HCT116 (cell line): ENCODE results near the gene COG8. TPM values are rescaled to one million over a fixed set of nuclear protein-coding genes. Genes with fewer than 3 reads are reported as not detected.

Experiments
- ATAC-seq: fragments of 200-7000 bp; cut with Tn5 transposase; 2 replicates; pipeline ENCODE4 v1.9.1; 2020; ENCODE audit warnings: mild to moderate bottlenecking, moderate library complexity
- BruUV-seq: library from RNA; stranded (reverse); fragments of 400-500 nt; replicated peaks from 2 replicates; lab custom pipeline; 2021; lab: Mats Ljungman, UMichigan
- CTCF ChIA-PET: fragments of 300-600 bp; sonication (Branson Sonifier 250); formaldehyde crosslinking; loops from one replicate; lab custom pipeline; 2021; ENCODE audit warnings: antibody characterized with exemption; lab: Charles Lee
- POLR2A ChIA-PET: fragments of 300-600, 350-600 bp; sonication (Branson Sonifier 250); formaldehyde crosslinking; loops from one replicate; lab custom pipeline; 2021; ENCODE audit warnings: antibody characterized with exemption; lab: Charles Lee
- RAD21 ChIA-PET, 2 experiments: fragments of 300-600 bp; sonication (Branson Sonifier 250); formaldehyde crosslinking; loops; one replicate each; lab custom pipeline; 2023; ENCODE audit warnings: low total read pairs in 2 of 2; ENCODE audit not compliant: uncharacterized antibody in 2 of 2, unreplicated experiment in 2 of 2, low non-redundant PET in 1 of 2; lab: Charles Lee
- DNase-seq: peaks from one replicate; pipeline ENCODE4 v3.0.0-alpha.2; 2010; ENCODE audit warnings: low read depth, low spot score
- H2AFZ ChIP-seq: fragments of 200-600 bp; shearing (Covaris generic), sonication (generic); 2 replicates; pipeline ENCODE4 v1.6.1; 2017; ENCODE audit warnings: low read depth, mixed run types, mixed read lengths, antibody characterized with exemption, low read length; ENCODE audit not compliant: poor library complexity, severe bottlenecking
- H3K27ac ChIP-seq: 2 replicates; pipeline ENCODE4 v1.5.1; 2012; ENCODE audit warnings: low read depth, low read length
- H3K27me3 ChIP-seq: fragments of 200-600 bp; sonication (generic); 2 replicates; pipeline ENCODE4 v1.6.1; 2016; ENCODE audit warnings: mixed run types, low read length, mixed read lengths; ENCODE audit not compliant: insufficient read depth
- H3K36me3 ChIP-seq, 2 experiments: fragments of 200-500 bp in 1 of 2; fragments of 200-600 bp in 1 of 2; sonication (Bioruptor generic) in 1 of 2; sonication (generic) in 1 of 2; 2 replicates each; pipeline versions ENCODE4 v1.5.1 to v1.6.1; 2014 to 2016; ENCODE audit warnings: low read length in 2 of 2, inconsistent platforms in 1 of 2, mixed read lengths in 1 of 2, mixed run types in 1 of 2; ENCODE audit not compliant: insufficient read depth in 2 of 2, control insufficient read depth in 1 of 2
- H3K4me1 ChIP-seq, 2 experiments: fragments of 200-600 bp in 1 of 2; sonication (generic) in 1 of 2; 2 replicates each; pipeline versions ENCODE4 v1.5.1 to v1.6.1; 2012 to 2017; ENCODE audit warnings: low read length in 2 of 2, inconsistent platforms in 1 of 2, mild to moderate bottlenecking in 1 of 2, mixed read lengths in 1 of 2, mixed run types in 1 of 2, moderate library complexity in 1 of 2; ENCODE audit not compliant: insufficient read depth in 2 of 2, control insufficient read depth in 1 of 2
- H3K4me2 ChIP-seq: fragments of 200-600 bp; sonication (generic); 2 replicates; pipeline ENCODE4 v1.6.1; 2017; ENCODE audit warnings: mixed run types, low read length, mixed read lengths
- H3K4me3 ChIP-seq, 2 experiments: fragments of 200-600 bp in 1 of 2; sonication (generic) in 1 of 2; replicated peaks in 1 of 2; 2 replicates each; pipeline ENCODE4 v1.5.1; 2011 to 2016; ENCODE audit warnings: low read length in 2 of 2, control low read depth in 1 of 2, low read depth in 1 of 2, mild to moderate bottlenecking in 1 of 2, mixed read lengths in 1 of 2, mixed run types in 1 of 2
- H3K79me2 ChIP-seq: fragments of 200-600 bp; sonication (generic); 2 replicates; pipeline ENCODE4 v1.6.1; 2017; ENCODE audit warnings: mild to moderate bottlenecking, mixed run types, low read length, moderate library complexity, mixed read lengths; ENCODE audit not compliant: insufficient read depth
- H3K9ac ChIP-seq: fragments of 200-600 bp; sonication (generic); 2 replicates; pipeline ENCODE4 v1.6.1; 2016; ENCODE audit warnings: low read length, mixed read lengths
- H3K9me2 ChIP-seq: fragments of 200-600 bp; sonication (generic), shearing (Covaris generic); 2 replicates; pipeline ENCODE4 v1.6.1; 2017; ENCODE audit warnings: mixed run types, mild to moderate bottlenecking, moderate library complexity; ENCODE audit not compliant: insufficient read depth
- H3K9me3 ChIP-seq, 2 experiments: fragments of 200-500 bp in 1 of 2; fragments of 200-600 bp in 1 of 2; sonication (Bioruptor generic) in 1 of 2; sonication (generic) in 1 of 2; 2 replicates each; pipeline ENCODE4 v1.6.1; 2014 to 2017; ENCODE audit warnings: low read length in 2 of 2, mixed read lengths in 2 of 2, inconsistent platforms in 1 of 2, low read depth in 1 of 2, mild to moderate bottlenecking in 1 of 2, mixed run types in 1 of 2, moderate library complexity in 1 of 2; ENCODE audit not compliant: control insufficient read depth in 1 of 2, insufficient read depth in 1 of 2
- H4K20me1 ChIP-seq: fragments of 200-600 bp; sonication (generic), shearing (Covaris generic); 2 replicates; pipeline ENCODE4 v1.6.1; 2017; ENCODE audit warnings: mixed run types, mild to moderate bottlenecking, moderate library complexity; ENCODE audit not compliant: insufficient read depth
- ATF3 ChIP-seq: IDR thresholded peaks from 2 replicates; pipeline ENCODE4 v1.6.1; 2012
- CBX3 ChIP-seq: IDR thresholded peaks from 2 replicates; pipeline ENCODE4 v1.6.1; 2012; ENCODE audit warnings: low read depth
- CEBPB ChIP-seq: IDR thresholded peaks from 2 replicates; pipeline ENCODE4 v1.6.1; 2012; ENCODE audit warnings: low read depth
- EGR1 ChIP-seq: IDR thresholded peaks from 2 replicates; pipeline ENCODE4 v1.6.1; 2012; ENCODE audit warnings: low read depth
- ELF1 ChIP-seq: IDR thresholded peaks from 2 replicates; pipeline ENCODE4 v1.6.1; 2012; ENCODE audit warnings: low read depth, borderline replicate concordance
- EZH2 ChIP-seq: fragments of 200-600 bp; sonication (generic); IDR thresholded peaks from 2 replicates; pipeline ENCODE4 v1.6.1; 2017; ENCODE audit warnings: antibody characterized with exemption, mixed run types
- EZH2phosphoT487 ChIP-seq: fragments of 200-600 bp; IDR thresholded peaks from 2 replicates; pipeline ENCODE4 v1.6.1; 2018; ENCODE audit warnings: antibody characterized with exemption, borderline replicate concordance
- JUND ChIP-seq: IDR thresholded peaks from 2 replicates; pipeline ENCODE4 v1.6.1; 2012
- POLR2A ChIP-seq: IDR thresholded peaks from 2 replicates; pipeline ENCODE4 v1.7.0; 2011; ENCODE audit warnings: borderline replicate concordance; ENCODE audit not compliant: insufficient read depth, insufficient read length; ENCODE audit errors: extremely low read depth
- POLR2AphosphoS5 ChIP-seq: IDR thresholded peaks from 2 replicates; pipeline ENCODE4 v1.6.1; 2011; ENCODE audit warnings: mild to moderate bottlenecking, low read depth, low read length, moderate library complexity
- RAD21 ChIP-seq: IDR thresholded peaks from 2 replicates; pipeline ENCODE4 v1.6.1; 2012; ENCODE audit warnings: low read depth, mild to moderate bottlenecking
- REST ChIP-seq: IDR thresholded peaks from 2 replicates; pipeline ENCODE4 v1.6.1; 2012; ENCODE audit warnings: low read depth
- SRF ChIP-seq: IDR thresholded peaks from 2 replicates; pipeline ENCODE4 v1.6.1; 2012; ENCODE audit warnings: low read depth
- YY1 ChIP-seq: IDR thresholded peaks from 2 replicates; pipeline ENCODE4 v1.6.1; 2011; ENCODE audit warnings: low read length, low read depth, moderate library complexity, mild to moderate bottlenecking; ENCODE audit not compliant: insufficient replicate concordance; ENCODE audit errors: extremely low read depth
- ZFX ChIP-seq: fragments of 450-650 bp; IDR thresholded peaks from 2 replicates; pipeline ENCODE4 v1.6.1; 2017
- ZNF274 ChIP-seq: fragments of 200-500 bp; sonication (Bioruptor generic); IDR thresholded peaks from 2 replicates; pipeline ENCODE4 v1.6.1; 2014; ENCODE audit warnings: mild to moderate bottlenecking, low read depth, low read length, inconsistent platforms
- intact Hi-C: fragments of 100-400 bp; cut with micrococcal nuclease; formaldehyde crosslinking; loops from 2 replicates; pipeline ENCODE4 v1.10.0; 2022
- total RNA-seq: library from RNA; stranded (reverse); gene quantifications from one replicate; pipeline ENCODE4 v1.2.1, GENCODE V29; 2021; ENCODE audit not compliant: unreplicated experiment
- TF ChIP-seq, protein P1 (sequence below): IDR thresholded peaks from 2 replicates; pipeline ENCODE4 v1.6.1; 2012
- TF ChIP-seq, protein P2 (sequence below): IDR thresholded peaks from 2 replicates; pipeline ENCODE4 v1.6.1; 2011; ENCODE audit warnings: mild to moderate bottlenecking, low read length, moderate library complexity; ENCODE audit not compliant: insufficient replicate concordance; ENCODE audit errors: extremely low read depth
- TF ChIP-seq, protein P3 (sequence below), 3 experiments: fragments of 200-600 bp in 1 of 3; sonication (generic) in 1 of 3; IDR thresholded peaks in 2 of 3; conservative IDR thresholded peaks in 1 of 3; 2 replicates each; pipeline ENCODE4 v1.5.1; 2012 to 2017; ENCODE audit warnings: low read depth in 2 of 3, low read length in 2 of 3, antibody characterized with exemption in 1 of 3, borderline replicate concordance in 1 of 3, control low read depth in 1 of 3, mild to moderate bottlenecking in 1 of 3, mixed read lengths in 1 of 3, mixed run types in 1 of 3, moderate library complexity in 1 of 3; ENCODE audit not compliant: insufficient read depth in 1 of 3

COG8 gene
- total RNA-seq, 1 experiment from 2014 or later, result 50.3 TPM

- H3K27me3 ChIP-seq, result no peaks in the 10 kb centered on the region
- no peak overlapping the region for H3K4me2 ChIP-seq
- no TSS peak for BruUV-seq
- H3K9me2 ChIP-seq, result no peaks in the 10 kb centered on the region
- intact Hi-C loops, result no loop called here
- no peak overlapping the region for H2AFZ ChIP-seq
- H3K9ac ChIP-seq, result no peak overlapping the region
- DNase-seq, result no peak
- no peaks in the 10 kb centered on the region for H4K20me1 ChIP-seq
- TF ChIP-seq POLR2AphosphoS5 (no peak), JUND (no peak), POLR2A (no peak), CBX3 (no peak), SRF (no peak), ZFX (no peak), ATF3 (no peak), EGR1 (no peak), EZH2phosphoT487 (no peak), ZNF274 (no peak), EZH2 (no peak), ELF1 (no peak), RAD21 (no peak), YY1 (no peak), CEBPB (no peak), REST (no peak)
- TF ChIP-seq, protein P1, sequence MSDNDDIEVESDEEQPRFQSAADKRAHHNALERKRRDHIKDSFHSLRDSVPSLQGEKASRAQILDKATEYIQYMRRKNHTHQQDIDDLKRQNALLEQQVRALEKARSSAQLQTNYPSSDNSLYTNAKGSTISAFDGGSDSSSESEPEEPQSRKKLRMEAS, result no peak
- TF ChIP-seq, protein P2, sequence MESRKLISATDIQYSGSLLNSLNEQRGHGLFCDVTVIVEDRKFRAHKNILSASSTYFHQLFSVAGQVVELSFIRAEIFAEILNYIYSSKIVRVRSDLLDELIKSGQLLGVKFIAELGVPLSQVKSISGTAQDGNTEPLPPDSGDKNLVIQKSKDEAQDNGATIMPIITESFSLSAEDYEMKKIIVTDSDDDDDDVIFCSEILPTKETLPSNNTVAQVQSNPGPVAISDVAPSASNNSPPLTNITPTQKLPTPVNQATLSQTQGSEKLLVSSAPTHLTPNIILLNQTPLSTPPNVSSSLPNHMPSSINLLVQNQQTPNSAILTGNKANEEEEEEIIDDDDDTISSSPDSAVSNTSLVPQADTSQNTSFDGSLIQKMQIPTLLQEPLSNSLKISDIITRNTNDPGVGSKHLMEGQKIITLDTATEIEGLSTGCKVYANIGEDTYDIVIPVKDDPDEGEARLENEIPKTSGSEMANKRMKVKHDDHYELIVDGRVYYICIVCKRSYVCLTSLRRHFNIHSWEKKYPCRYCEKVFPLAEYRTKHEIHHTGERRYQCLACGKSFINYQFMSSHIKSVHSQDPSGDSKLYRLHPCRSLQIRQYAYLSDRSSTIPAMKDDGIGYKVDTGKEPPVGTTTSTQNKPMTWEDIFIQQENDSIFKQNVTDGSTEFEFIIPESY, result no peak
- TF ChIP-seq, protein P3, sequence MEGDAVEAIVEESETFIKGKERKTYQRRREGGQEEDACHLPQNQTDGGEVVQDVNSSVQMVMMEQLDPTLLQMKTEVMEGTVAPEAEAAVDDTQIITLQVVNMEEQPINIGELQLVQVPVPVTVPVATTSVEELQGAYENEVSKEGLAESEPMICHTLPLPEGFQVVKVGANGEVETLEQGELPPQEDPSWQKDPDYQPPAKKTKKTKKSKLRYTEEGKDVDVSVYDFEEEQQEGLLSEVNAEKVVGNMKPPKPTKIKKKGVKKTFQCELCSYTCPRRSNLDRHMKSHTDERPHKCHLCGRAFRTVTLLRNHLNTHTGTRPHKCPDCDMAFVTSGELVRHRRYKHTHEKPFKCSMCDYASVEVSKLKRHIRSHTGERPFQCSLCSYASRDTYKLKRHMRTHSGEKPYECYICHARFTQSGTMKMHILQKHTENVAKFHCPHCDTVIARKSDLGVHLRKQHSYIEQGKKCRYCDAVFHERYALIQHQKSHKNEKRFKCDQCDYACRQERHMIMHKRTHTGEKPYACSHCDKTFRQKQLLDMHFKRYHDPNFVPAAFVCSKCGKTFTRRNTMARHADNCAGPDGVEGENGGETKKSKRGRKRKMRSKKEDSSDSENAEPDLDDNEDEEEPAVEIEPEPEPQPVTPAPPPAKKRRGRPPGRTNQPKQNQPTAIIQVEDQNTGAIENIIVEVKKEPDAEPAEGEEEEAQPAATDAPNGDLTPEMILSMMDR (IDR thresholded peaks at IDR 0.05 in 2 of 3, conservative IDR thresholded peaks at IDR 0.05 in 1 of 3; ENCODE audit: borderline replicate concordance in 1 of 3, insufficient read depth in 1 of 3, low read depth in 2 of 3, low read length in 2 of 3), result no peak
- TF ChIP-seq, all 23 proteins: peak for 0
- Histone ChIP-seq H3K4me3 (no peak overlapping the region), H3K36me3 (0 out of 4 replicates have a peak, but pooled peaks cover 0 to 3% of the 10 kb centered on the region in 2 experiments), H3K4me1 (no peaks in the 10 kb centered on the region), H3K9me3 (no peaks in the 10 kb centered on the region), H3K27ac (no peak overlapping the region), H3K79me2 (no peaks in the 10 kb centered on the region)
- CTCF ChIA-PET, result no interaction called here
- POLR2A ChIA-PET, result no interaction called here
- ATAC-seq, result no peak
- RAD21 ChIA-PET, result no interaction called here
Observed at GRCh38 chr16:69283851-69284250, 55.5 kb downstream of the COG8 start.
